Effector CD8-positive, alpha-beta T cell (primary cell): ENCODE data around the gene DCTN4.
"Not testable (repeated sequence)": the region's sequence is repeated elsewhere in the genome, so short reads cannot be mapped to it uniquely, and the experiment has no call there.

Experiments used
- DNase-seq: peaks from one replicate; lab custom pipeline; 2025; lab: John Stamatoyannopoulos, UW

The DCTN4 gene

GRCh38 chr5:150778517-150779396 is 19.9 kb upstream of the DCTN4 start, which contains the start of gene SMIM3:
TSS of gene SMIM3 (plus strand) at chr5:150778757. CDS start at chr5:150795441, 16,684 bp downstream.
- peak; percentile 44 for DNase-seq

- no peak for DNase-seq
Observed at GRCh38 chr5:150778088-150778516, 19.3 kb upstream of the DCTN4 start.

- no peak for DNase-seq
Observed at GRCh38 chr5:150777685-150778084, 18.9 kb upstream of the DCTN4 start.

DNA sequence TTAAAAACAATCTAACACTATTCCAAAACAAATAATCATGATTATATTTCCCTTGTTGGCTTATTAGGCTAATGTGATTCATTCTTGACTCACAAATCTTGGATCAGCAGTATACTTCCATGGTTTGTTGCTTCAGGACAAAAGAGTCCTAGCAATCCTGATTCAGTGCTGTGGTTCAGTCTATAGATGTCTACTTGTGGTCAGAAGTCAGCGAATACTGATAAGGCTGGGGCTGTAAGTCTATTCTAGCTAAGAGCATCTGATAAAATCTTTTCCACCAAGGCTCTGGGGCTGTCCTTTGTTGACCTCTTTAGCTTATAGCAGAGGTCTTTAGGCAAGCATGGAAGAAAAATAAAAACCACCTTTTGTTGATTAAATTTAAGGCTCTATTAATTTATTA is 15.3 kb upstream of the DCTN4 start:
- no peak for DNase-seq

- no peak for DNase-seq
Observed at GRCh38 chr5:150771034-150771795, 12.4 kb upstream of the DCTN4 start.

- no peak for DNase-seq
Observed at GRCh38 chr5:150766251-150766650, 7.4 kb upstream of the DCTN4 start.

DNA sequence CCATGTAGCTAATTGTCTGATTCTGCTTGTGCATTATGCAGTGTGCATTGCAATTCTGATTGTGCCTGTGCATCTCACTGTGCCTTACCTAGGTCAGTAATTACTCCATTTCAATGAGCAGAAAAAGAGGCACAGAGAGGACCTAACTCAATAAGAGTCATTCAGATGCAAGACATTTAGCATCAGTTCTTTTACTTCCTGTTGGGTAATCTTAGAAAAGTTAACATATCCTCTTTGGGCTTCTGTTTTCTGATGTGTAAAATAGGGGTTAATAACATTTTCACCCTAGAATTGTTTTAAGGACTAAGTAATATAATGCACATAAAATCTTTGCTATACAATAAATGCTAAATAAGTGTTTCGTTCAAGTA is 7.0 kb upstream of the DCTN4 start:
- DNase-seq: no peak

DNA sequence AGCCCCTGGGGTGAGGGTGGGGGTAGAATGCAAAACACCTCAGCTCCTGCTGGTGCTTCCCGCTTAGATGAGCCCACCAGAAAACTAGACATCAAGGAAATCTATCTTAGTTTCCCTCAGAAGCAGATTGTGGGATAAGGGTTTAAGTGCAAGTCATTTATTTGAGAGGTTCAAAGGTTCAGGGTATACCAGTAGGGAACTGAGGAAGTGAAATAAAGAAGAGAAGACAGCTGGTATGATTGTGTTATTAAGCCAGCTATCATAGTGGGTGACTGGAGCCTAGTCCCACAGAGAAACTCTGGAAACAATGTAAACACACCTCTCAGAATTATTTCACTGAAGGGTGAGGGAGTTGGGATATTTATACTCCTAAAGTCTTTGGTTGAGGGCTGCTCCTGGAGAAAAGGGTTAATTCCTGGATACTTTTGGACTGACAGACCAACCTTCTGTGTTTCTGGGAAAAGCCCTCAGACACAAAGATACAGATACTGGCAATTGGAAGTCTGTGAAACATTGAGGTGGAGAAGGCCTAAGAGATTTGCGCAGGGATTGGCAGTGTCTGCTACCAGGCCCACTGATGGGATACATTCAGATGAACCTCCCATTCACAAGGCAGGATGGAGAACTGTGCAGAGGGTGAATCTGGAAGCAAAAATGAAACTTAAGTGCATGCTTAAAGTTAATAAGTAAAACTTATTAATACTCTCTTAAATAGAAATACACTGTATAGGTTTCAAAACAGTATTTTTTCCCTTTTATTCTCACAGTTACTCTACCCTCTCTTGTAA is 6.4 kb upstream of the DCTN4 start:
- no peak for DNase-seq

GRCh38 chr5:150764530-150764929 is 5.7 kb upstream of the DCTN4 start:
- DNase-seq: no peak

DNA sequence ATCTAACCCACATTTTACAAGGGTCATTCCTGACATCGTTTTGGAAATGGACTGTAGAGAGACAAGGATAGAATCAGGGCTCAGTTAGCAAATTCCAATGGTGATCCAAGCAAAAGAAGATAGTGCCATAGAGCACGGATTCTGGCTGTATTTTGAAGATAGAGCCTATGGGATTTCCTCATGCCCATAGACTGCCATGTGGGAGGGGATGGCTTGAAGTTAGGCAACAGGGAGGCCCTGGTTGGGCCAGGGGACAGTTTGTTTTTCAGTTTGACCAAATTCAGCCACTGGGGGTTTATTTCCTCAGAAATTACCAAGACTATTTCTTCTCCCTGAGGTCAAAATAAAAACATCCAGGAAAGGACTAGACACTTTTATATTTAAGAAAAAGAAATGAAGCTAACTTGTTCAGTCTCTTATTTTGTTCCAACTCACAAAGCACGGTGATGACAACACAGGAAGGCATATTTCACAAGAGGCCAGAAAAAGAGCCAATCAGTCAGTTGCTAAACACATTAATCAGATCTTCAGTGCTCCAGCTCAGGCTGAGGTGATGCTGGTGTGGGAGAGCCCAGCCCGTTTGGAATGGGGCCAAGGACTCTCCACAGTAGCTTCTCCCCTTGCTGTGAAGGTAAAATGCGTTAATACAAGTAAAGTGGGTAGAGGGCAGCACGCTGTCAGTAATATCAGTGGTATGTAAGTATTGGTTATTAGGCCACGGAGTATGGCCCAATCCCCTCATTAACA is 4.4 kb upstream of the DCTN4 start:
- DNase-seq: no peak

- no peak for DNase-seq
Observed at GRCh38 chr5:150762211-150762610, 3.4 kb upstream of the DCTN4 start.

DNA sequence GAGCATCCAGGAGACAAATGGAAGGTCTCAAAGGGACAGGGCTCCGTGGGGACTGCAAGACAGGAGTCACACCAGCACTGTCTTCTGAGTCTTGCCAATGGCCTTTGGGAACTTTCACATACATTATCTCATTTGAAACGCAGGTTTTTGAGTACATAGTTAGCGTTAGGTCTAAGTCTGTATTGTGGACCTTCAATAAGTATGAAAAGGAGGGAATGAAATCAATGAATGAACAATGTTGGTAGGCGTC is 442 bp upstream of the DCTN4 start:
- no peak for DNase-seq

GRCh38 chr5:150758203-150758530 is 650 bp downstream of the DCTN4 start:
- DNase-seq: no peak

- no peak for DNase-seq
Observed at GRCh38 chr5:150757087-150757649, 1.6 kb downstream of the DCTN4 start.

DNA sequence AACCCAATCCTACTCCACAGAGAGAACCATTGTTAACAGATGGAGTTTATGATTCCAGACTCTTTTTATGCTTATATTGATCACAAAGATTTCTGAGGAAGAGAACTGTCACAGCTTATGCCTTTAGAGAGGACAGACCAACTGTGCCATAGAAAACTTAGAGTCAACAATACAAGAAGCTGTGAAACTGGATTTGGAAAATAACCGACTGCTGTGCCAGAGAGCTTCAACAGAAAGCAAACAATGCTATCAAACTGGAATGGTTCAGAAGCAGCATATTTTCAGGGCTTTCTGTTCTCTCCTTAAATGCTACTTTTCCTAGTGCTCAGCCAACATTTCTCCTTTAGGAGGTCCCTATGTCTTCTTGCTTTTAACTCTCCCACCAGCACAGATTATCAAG is 5.0 kb downstream of the DCTN4 start:
- DNase-seq: no peak

- DNase-seq: no peak
Observed at GRCh38 chr5:150753463-150753862, 5.4 kb downstream of the DCTN4 start.

DNA sequence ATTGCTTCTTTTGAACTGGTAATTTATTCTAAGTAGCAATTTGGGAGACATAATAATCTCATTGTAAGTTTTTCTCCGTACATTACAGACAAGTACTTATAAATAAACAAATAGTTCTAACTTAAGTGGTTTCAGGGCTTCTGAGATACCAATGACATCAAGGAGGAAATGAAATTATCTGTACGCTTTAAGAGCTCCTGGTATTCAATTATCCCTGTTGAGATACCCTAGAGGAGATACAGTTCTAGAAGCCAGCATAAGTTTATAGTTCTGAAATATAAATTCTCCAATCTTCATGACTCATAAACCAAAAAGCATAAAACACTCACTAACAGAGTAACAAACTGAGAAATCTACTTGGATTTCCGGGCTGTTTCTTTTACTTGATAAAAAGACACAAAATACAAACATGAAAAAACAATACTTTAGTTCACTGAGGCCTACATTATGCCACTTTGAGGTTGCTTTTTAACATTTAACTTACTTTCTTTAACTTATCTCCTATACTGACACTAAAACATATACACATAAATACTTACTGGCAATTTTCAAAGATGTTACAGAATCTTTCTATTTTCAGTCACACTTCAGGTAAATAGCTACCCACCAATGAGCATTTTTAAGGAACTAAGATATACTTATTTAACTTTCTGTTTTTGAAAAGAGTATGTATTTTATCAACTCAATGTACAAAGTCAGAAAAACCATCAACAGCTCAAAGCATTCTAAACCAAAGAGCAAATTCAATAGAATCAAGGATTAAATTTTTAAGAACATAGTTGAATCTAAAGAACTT is 7.5 kb downstream of the DCTN4 start:
- no peak for DNase-seq

GRCh38 chr5:150750469-150750868 is 8.3 kb downstream of the DCTN4 start:
- no peak for DNase-seq

DNA sequence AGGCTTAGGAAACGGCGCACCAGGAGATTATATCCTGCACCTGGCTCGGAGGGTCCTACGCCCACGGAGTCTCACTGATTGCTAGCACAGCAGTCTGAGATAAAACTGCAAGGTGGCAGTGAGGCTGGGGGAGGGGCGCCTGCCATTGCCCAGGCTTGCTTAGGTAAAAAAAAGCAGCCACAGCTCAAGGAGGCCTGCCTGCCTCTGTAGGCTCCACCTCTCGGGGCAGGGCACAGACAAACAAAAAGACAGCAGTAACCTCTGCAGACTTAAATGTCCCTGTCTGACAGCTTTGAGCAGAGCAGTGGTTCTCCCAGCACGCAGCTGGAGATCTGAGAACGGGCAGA is 15.7 kb downstream of the DCTN4 start:
- not testable (repeated sequence) for DNase-seq

DNA sequence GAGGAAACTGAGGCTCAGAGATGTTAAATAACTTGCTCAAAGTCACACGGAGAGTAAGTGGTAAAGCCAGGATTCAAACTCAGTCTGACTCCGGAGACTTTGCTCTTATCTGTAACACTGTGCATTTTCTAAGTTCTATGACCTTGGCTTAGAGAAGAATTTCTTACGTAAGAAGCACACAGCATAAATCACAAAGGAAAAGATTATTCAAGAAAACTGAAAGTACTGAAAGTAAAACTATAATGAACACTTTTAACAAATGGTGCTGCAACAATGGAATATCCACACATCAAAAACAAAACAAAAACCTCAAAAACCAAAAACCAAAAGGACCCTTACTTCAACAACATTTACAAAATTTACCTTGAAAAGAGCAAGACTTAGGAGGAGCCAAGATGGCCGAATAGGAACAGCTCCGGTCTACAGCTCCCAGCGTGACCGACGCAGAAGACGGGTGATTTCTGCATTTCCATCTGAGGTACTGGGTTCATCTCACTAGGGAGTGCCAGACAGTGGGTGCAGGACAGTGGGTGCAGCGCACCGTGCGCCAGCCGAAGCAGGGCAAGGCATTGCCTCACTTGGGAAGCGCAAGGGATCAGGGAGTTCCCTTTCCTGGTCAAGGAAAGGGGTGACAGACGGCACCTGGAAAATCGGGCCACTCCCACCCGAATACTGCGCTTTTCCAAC is 16.2 kb downstream of the DCTN4 start:
- not testable (repeated sequence) for DNase-seq
